WTC11 (cell line): Measurements from ENCODE around the gene HYAL1.

Experiments used
- CREB1 ChIP-seq: sonication (generic); formaldehyde crosslinking; IDR thresholded peaks from 2 replicates; pipeline ENCODE4 v1.8.0; 2023; ENCODE audit warnings: mild to moderate bottlenecking, missing genetic modification reagents
- ETV6 ChIP-seq: sonication (generic); formaldehyde crosslinking; IDR thresholded peaks from 2 replicates; pipeline ENCODE4 v1.8.1; 2022; ENCODE audit warnings: mild to moderate bottlenecking, missing genetic modification reagents
- MXD4 ChIP-seq: fragments of 250-450 bp; sonication (Bioruptor Pico); IDR thresholded peaks from 2 replicates; pipeline ENCODE4 v1.8.0; 2021; ENCODE audit warnings: mild to moderate bottlenecking, moderate library complexity, borderline replicate concordance
- NR2C2 ChIP-seq: sonication (generic); formaldehyde crosslinking; IDR thresholded peaks from 2 replicates; pipeline ENCODE4 v1.8.0; 2022; ENCODE audit warnings: mild to moderate bottlenecking, missing genetic modification reagents
- SP1 ChIP-seq: sonication (generic); formaldehyde crosslinking; conservative IDR thresholded peaks from 2 replicates; pipeline ENCODE4 v1.8.1; 2022; ENCODE audit warnings: missing genetic modification reagents
- TP53 ChIP-seq: sonication (generic); formaldehyde crosslinking; IDR thresholded peaks from 2 replicates; pipeline ENCODE4 v1.8.1; 2023; ENCODE audit warnings: mild to moderate bottlenecking, missing genetic modification reagents
- ZNF263 ChIP-seq: sonication (generic); formaldehyde crosslinking; IDR thresholded peaks from 2 replicates; pipeline ENCODE4 v1.8.1; 2022; ENCODE audit warnings: low read depth, mild to moderate bottlenecking, moderate library complexity, missing genetic modification reagents
- TF ChIP-seq, protein P1 (sequence below): fragments of 200-600 bp; IDR thresholded peaks from 2 replicates; pipeline ENCODE4 v1.8.0; 2022; ENCODE audit warnings: antibody characterized with exemption
- TF ChIP-seq, protein P2 (sequence below): sonication (generic); formaldehyde crosslinking; IDR thresholded peaks from 2 replicates; pipeline ENCODE4 v1.8.1; 2023; ENCODE audit warnings: mild to moderate bottlenecking, missing genetic modification reagents
- TF ChIP-seq, protein P3 (sequence below): sonication (generic); formaldehyde crosslinking; IDR thresholded peaks from 2 replicates; pipeline ENCODE4 v1.8.1; 2023; ENCODE audit warnings: mild to moderate bottlenecking, moderate library complexity, missing genetic modification reagents

DNA sequence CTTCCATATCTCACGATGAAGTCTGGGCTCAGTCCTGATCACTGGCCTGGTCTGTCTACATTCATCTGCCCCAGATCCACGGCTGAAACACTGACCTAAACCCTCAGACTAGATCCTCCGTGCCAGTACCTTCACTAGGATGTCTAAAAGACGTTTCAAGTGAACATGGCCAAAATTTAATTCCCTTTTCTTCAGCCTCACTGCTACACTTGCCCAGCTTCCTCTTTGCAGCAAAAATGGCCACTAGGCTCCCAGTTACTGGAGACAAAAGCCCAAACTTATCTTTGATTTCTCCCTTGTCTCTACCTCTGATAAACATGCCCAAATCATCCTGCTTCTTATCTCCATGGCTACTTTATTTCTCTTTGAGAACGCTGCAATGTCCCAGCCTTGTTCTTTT lies 35.6 kb upstream of the HYAL1 start:
- TF ChIP-seq, protein P1, sequence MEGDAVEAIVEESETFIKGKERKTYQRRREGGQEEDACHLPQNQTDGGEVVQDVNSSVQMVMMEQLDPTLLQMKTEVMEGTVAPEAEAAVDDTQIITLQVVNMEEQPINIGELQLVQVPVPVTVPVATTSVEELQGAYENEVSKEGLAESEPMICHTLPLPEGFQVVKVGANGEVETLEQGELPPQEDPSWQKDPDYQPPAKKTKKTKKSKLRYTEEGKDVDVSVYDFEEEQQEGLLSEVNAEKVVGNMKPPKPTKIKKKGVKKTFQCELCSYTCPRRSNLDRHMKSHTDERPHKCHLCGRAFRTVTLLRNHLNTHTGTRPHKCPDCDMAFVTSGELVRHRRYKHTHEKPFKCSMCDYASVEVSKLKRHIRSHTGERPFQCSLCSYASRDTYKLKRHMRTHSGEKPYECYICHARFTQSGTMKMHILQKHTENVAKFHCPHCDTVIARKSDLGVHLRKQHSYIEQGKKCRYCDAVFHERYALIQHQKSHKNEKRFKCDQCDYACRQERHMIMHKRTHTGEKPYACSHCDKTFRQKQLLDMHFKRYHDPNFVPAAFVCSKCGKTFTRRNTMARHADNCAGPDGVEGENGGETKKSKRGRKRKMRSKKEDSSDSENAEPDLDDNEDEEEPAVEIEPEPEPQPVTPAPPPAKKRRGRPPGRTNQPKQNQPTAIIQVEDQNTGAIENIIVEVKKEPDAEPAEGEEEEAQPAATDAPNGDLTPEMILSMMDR = no peak
- TF ChIP-seq ETV6 (CRISPR knock-in tag) (no peak), ZNF263 (CRISPR knock-in tag) (no peak), NR2C2 (CRISPR knock-in tag) (no peak), CREB1 (CRISPR knock-in tag) (no peak), MXD4 (CRISPR knock-in tag) (no peak), TP53 (CRISPR knock-in tag) (no peak), SP1 (CRISPR knock-in tag) (no peak)
- TF ChIP-seq, protein P2, sequence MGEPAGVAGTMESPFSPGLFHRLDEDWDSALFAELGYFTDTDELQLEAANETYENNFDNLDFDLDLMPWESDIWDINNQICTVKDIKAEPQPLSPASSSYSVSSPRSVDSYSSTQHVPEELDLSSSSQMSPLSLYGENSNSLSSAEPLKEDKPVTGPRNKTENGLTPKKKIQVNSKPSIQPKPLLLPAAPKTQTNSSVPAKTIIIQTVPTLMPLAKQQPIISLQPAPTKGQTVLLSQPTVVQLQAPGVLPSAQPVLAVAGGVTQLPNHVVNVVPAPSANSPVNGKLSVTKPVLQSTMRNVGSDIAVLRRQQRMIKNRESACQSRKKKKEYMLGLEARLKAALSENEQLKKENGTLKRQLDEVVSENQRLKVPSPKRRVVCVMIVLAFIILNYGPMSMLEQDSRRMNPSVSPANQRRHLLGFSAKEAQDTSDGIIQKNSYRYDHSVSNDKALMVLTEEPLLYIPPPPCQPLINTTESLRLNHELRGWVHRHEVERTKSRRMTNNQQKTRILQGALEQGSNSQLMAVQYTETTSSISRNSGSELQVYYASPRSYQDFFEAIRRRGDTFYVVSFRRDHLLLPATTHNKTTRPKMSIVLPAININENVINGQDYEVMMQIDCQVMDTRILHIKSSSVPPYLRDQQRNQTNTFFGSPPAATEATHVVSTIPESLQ (CRISPR knock-in tag) = no peak
- TF ChIP-seq, protein P3, sequence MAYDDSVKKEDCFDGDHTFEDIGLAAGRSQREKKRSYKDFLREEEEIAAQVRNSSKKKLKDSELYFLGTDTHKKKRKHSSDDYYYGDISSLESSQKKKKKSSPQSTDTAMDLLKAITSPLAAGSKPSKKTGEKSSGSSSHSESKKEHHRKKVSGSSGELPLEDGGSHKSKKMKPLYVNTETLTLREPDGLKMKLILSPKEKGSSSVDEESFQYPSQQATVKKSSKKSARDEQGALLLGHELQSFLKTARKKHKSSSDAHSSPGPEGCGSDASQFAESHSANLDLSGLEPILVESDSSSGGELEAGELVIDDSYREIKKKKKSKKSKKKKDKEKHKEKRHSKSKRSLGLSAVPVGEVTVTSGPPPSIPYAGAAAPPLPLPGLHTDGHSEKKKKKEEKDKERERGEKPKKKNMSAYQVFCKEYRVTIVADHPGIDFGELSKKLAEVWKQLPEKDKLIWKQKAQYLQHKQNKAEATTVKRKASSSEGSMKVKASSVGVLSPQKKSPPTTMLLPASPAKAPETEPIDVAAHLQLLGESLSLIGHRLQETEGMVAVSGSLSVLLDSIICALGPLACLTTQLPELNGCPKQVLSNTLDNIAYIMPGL (CRISPR knock-in tag) = no peak
